ENCODE data around the gene CCR5.
"Not testable (repeated sequence)": the region's sequence is repeated elsewhere in the genome, so short reads cannot be mapped to it uniquely, and the experiment has no call there.

CCR5 gene

GRCh38 chr3:46370839-46371518 lies at the start of gene CCR5:
TSS of gene CCR5 (plus strand) at chr3:46370946. CDS start at chr3:46372903, 1,957 bp downstream.
- no peak for DNase-seq

GRCh38 chr3:46321461-46322104 lies 49.2 kb upstream of the CCR5 start:
- DNase-seq, result no peak

GRCh38 chr3:46324036-46324435 lies 46.7 kb upstream of the CCR5 start:
- DNase-seq, result no peak

DNA sequence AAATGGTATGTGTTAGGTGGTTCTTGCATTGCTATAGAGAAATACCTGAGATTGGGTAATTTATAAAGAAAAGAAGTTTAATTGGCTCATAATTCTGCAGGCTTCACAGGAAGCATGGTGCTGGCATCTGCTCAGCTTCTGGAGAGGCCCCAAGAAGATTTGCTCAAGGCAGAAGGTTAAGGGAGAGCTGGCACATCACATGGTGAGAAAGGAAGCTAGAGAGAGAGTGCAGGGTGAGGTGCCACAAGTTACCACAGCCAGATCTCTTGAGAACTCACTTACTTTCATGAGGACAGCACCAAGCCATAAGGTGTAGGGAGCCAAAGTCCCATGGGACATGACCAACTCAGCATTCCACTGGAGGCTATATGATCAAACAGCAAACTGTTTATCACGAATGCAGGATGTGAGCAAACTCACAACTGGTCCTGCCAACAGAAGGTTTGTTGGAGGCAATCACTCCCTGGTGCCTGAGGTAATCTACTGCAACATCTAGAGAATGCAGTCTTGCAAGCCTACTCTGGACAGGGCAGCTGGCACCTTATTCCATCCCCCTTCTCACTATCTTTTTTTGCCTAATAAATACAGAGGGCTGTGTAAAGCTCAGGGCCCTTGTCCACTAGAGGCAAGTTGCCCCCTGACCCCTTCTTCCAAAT lies 45.0 kb upstream of the CCR5 start:
- no peak for DNase-seq

DNA sequence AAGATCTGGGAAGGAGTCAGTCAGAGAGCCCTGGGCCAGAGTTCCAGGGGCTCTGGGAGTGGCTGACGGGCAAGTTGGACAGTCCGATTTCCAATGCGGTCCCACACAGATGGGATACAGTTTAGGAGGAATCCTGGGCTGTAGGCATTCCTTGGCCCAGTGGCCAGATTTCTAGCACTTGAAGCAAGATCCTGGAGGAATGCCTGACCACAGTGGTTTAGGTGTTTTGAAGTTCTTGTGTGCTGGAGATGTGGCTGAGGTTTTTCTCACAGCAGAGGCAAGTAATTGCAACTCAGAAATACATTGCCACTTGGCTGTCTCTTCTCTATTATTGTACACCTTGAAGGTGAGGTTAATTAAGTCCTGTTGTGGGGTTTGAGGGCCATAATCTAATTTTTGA lies 40.1 kb upstream of the CCR5 start:
- not testable (repeated sequence) for DNase-seq

DNA sequence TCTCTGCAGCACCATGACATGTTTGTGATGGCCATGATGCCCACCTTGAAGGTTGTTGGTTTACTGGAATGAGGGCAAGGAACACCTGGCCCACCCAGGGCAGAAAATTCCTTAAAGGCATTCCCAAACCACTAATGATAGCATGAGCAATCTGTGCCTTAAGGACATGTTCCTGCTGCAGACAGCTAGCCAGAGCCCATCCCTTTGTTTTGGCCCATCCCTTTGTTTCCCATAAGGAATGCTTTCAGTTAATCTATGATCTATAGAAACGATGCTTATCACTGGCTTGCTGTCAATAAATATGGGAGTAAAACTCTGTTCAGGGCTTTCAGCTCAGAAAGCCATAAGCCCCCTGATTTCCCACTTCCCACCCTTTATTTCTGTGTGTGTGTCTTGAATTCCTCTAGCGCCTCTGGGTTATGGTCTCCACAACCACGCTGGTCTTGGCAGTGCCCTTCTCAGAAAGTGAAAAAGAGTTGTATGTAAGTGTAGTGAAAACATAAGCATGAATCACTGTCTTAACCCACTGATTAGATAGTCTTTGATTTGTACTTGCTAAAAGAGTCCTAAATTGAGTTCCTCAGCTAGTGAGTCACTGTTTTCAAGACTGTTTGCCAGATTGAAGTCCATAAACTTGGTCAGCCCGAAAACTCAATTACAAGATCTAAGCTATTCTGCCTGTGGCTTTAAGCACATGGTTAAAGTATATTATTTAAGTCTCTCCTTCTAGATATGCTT lies 35.8 kb upstream of the CCR5 start:
- DNase-seq, result no peak

GRCh38 chr3:46335541-46335940 lies 35.2 kb upstream of the CCR5 start:
- DNase-seq, result no peak

DNA sequence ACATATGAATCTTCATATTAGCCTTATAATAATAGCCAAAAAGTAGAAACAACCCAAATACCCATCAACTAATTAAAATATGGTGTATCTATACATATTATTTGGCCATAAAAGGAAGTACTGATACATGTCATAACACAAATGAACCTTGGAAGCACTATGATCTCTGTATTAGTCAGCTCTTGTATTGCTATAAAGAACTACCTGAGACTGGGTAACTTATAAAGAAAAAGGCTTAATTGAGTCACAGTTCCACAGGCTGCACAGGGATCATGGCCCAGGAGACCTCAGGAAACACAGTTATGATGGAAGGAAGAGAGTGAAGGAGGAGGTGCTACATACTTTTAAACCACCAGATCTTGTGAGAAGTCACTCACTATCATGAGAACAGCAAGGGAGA lies 32.8 kb upstream of the CCR5 start:
- DNase-seq, result no peak

DNA sequence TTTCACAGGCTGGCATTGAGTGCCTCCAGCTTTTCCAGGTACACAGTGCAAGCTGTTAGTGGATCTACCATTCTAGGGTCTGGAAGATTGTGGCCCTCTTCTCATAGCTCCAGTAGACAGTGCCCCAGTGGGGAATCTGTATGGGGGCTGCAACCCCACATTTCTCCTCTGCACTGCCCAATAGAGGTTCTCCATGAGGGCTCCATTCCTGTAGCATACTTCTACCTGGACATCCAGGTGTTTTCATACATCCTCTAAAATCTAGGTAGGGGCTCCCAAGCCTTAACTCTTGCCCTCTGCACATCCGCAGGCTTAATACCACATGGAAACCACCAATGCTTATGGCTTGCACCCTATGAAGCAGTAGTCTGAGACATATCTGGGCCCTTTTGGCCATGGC lies 31.9 kb upstream of the CCR5 start:
- DNase-seq, result no peak

DNA sequence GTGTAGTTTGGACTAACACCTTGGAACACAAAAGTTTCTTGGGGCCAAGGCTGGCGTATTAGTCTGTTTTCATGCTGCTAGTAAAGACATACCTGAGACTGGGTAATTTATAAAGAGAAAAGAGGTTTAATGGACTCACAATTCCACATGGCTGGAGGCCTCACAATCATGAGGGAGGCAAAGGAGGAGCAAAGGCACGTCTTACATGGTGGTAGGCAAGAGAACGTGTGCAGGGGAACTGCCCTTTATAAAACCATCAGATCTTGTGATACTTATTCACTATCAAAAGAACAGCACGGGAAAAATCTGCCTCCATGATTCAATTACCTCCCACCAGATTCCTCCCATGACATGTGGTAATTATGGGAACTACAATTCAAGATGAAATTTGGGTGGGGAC lies 26.3 kb upstream of the CCR5 start:
- DNase-seq, result no peak

- no peak for DNase-seq
Measured at GRCh38 chr3:46348823-46349482, 21.8 kb upstream of the CCR5 start.

GRCh38 chr3:46349484-46350261 lies 21.1 kb upstream of the CCR5 start:
- DNase-seq, result no peak

DNA sequence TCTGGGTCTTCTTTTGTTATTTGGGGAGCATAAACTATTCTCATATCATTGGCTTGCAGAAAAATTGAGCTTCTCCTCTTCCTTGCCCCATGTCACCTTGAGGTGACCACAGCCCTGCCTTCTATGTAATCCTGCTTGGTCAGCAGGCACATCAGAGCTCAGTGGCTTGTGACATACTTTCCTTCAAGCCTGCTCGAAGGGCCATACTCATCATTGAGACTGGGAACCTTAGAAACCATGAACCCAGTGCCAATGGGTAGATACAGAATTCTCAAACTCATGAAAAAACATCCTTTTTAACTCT lies 20.5 kb upstream of the CCR5 start:
- no peak for DNase-seq

- no peak for DNase-seq
Measured at GRCh38 chr3:46351646-46352045, 19.1 kb upstream of the CCR5 start.

DNA sequence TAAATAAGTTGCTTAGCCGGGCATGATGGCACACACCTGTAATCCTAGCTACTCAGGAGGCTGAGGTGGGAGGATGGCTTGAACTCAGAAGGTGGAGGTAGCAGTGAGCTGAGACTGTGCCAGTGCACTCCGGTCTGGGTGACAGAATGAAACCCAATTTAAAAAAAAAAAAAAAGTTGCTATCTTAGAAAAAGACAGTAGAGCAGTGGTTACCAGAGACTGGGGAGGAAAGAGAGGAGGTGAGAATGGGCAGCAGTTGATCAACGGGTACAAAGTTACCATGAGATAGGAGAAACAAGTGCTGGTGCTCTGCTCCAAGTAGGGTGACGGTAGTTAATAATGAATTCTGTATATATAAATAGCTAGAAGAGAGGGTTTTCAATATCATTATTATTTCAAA lies 17.7 kb upstream of the CCR5 start:
- DNase-seq, result no peak

DNA sequence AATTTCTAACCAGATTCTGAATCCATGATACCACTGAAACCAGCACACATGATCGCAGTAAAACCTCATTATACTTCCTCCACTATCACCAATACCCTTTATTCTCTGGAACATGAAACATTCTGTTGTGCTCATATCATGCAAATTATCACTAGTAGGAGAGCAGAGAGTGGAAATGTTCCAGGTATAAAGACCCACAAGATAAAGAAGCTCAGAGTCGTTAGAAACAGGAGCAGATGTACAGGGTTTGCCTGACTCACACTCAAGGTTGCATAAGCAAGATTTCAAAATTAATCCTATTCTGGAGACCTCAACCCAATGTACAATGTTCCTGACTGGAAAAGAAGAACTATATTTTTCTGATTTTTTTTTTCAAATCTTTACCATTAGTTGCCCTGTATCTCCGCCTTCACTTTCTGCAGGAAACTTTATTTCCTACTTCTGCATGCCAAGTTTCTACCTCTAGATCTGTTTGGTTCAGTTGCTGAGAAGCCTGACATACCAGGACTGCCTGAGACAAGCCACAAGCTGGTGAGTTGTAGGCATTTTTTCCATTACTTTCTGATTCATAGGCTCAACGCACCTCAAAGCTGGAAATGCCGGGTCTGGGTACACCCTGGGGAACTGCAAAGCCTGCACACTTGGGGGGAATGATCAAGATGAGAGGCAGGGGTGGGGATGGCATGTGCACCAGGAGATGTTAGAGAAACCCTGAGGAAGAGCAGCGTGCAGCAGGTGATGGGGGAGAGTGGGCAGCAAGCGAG lies 16.9 kb upstream of the CCR5 start, which contains the start of gene CCR2:
CCR2 (plus strand) TSS at position 465 of the 764 bp plus-strand sequence. CDS start 3,417 bp downstream, outside the sequence.
- peak; percentile 5 for DNase-seq

DNA sequence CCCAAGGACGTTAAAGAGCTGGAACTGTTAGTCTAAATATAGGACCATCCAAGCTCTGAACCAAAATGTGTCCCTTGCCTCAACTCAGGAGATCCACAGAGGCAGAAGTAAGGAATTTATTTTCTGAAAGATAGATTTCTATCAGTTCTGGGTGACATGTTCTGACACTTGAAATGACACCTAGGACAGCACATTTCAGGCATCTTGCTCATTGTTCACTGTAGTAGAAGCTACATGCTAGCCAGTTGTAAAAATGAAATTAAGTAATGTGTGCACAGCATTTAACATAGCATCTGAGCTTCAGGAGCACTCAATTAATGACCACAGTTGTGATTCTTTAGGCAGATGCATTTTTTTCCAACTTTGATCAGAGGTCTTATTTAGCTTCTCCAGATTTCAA lies 16.3 kb upstream of the CCR5 start:
- DNase-seq, result no peak

DNA sequence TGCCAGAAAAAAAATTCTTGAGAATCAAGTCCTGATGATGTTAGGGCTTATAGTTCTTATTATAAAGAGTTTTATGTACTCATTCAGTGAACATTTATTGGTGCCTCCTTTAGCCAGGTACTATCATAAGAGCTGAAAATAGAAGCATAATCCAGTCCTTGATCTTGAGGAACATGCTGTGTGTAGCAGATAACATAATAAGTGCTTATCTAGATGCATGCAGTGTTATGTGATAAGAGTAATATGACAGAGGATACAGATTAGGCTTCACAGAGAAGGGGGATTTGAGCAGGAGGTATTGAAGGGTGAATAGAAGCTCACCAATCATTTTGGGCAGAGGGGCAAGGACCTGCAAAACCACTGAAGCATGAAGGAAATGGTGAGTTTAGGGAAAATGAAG lies 15.8 kb upstream of the CCR5 start:
- no peak for DNase-seq

- DNase-seq, result no peak
Measured at GRCh38 chr3:46356276-46356675, 14.5 kb upstream of the CCR5 start.

DNA sequence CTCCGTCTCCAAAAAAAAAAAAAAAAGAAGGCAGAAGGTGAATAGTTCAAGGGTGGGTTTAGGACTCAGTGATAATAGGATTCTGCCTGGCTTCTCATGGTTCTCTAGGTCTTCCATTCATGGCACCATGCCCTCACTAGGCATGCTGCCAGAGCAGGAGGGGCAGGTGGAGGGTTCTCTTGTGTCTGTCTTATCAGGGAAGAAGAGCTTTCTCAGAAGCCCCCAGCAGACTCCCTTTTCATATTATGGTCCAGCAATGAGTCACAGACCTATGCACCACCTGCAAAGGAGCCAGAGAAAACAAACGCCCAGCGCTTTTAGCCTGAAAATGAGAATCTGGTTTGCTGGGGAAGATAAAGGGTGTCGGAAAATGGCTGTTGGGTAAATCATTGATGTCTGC lies 13.8 kb upstream of the CCR5 start:
- DNase-seq, result no peak

DNA sequence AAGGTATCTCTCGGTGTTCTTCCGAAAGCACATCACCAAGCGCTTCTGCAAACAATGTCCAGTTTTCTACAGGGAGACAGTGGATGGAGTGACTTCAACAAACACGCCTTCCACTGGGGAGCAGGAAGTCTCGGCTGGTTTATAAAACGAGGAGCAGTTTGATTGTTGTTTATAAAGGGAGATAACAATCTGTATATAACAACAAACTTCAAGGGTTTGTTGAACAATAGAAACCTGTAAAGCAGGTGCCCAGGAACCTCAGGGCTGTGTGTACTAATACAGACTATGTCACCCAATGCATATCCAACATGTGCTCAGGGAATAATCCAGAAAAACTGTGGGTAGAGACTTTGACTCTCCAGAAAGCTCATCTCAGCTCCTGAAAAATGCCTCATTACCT lies 12.3 kb upstream of the CCR5 start:
- no peak for DNase-seq

All from NCI-H526 treated with DMSO at 0.1 percent for 48 hours (cell line).